Stomach (tissue), 9 donors: ENCODE measurements around the gene PLCD1. TPM values are rescaled to one million over a fixed set of nuclear protein-coding genes. Genes with fewer than 3 reads are reported as not detected.

ENCODE experiments used
- DNase-seq, 2 donors: peaks; one replicate each; pipeline versions ENCODE4 v3.0.0 to v3.0.0-alpha.2; 2013 to 2019
- H3K27ac ChIP-seq, 5 donors: fragments of 200-600 bp in 4 of 5; sonication (generic) in 4 of 5; one replicate each; pipeline ENCODE4 v1.5.1; 2013 to 2019; ENCODE audit warnings: mild to moderate bottlenecking in 1 of 5, moderate library complexity in 1 of 5
- H3K27me3 ChIP-seq, 3 donors: fragments of 200-600 bp; sonication (generic); one replicate each; pipeline ENCODE4 v1.5.1; 2017 to 2019; ENCODE audit warnings: mixed run types in 1 of 3
- H3K36me3 ChIP-seq, 4 donors: fragments of 200-600 bp; sonication (generic); 1 replicate in 3 of 4; 2 replicates in 1 of 4; pipeline ENCODE4 v1.5.1; 2016 to 2019
- H3K4me1 ChIP-seq, 4 donors: fragments of 200-600 bp; sonication (generic); one replicate each; pipeline ENCODE4 v1.5.1; 2016 to 2019
- H3K4me3 ChIP-seq, 4 donors: fragments of 200-600 bp; sonication (generic) in 3 of 4; one replicate each; pipeline ENCODE4 v1.5.1; 2016 to 2019; ENCODE audit warnings: mild to moderate bottlenecking in 1 of 4
- H3K9me3 ChIP-seq, 4 donors: fragments of 200-600 bp; sonication (generic); one replicate each; pipeline ENCODE4 v1.5.1; 2016 to 2019
- EP300 ChIP-seq: sonication (generic); formaldehyde crosslinking; IDR thresholded peaks from one replicate; pipeline ENCODE4 v1.6.1; 2017; ENCODE audit warnings: antibody characterized with exemption
- POLR2A ChIP-seq, 4 donors: fragments of 450-650 bp; IDR thresholded peaks; one replicate each; pipeline ENCODE4 v1.6.1; 2016; ENCODE audit warnings: antibody characterized with exemption in 4 of 4, control low read depth in 2 of 4, mild to moderate bottlenecking in 1 of 4, moderate library complexity in 1 of 4
- POLR2AphosphoS5 ChIP-seq, 3 donors: sonication (generic); formaldehyde crosslinking; IDR thresholded peaks; one replicate each; pipeline ENCODE4 v1.6.1; 2016; ENCODE audit warnings: antibody characterized with exemption in 3 of 3
- WGBS, 5 donors: extraction: QIAGEN DNeasy Blood & Tissue Kit in 3 of 5; methylation state at CpG; one replicate each; pipeline versions ENCODE4 v1.1.5 to v1.1.7; 2013 to 2018; 5-methylcytosine and 5-hydroxymethylcytosine counted together
- intact Hi-C: fragments of 100-400 bp; cut with DNase I; formaldehyde crosslinking; loops from one replicate; pipeline ENCODE4 v1.15.1; 2023; ENCODE audit warnings: low total_unique reads
- polyA plus RNA-seq, 3 donors: library from polyadenylated mRNA; stranded (reverse); fragments of 200-250 nt; gene quantifications; one replicate each; pipeline ENCODE4 v1.2.3, GENCODE V29; 2013
- total RNA-seq, 5 donors: library from RNA; depleted of rRNA; stranded (reverse); fragments of >200 nt; gene quantifications; one replicate each; pipeline versions ENCODE4 v1.1.0 to v1.2.3, GENCODE V29; 2014 to 2016
- TF ChIP-seq, protein P1 (sequence below), 7 experiments: fragments of 450-650 bp in 4 of 7; fragments of 200-600 bp in 3 of 7; sonication (generic) in 3 of 7; IDR thresholded peaks; one replicate each; pipeline ENCODE4 v1.5.1; 2016 to 2019; ENCODE audit warnings: antibody characterized with exemption in 7 of 7, control low read depth in 2 of 7, mild to moderate bottlenecking in 1 of 7
- donor health status: healthy with polysubstance abuse.
- donor health status: Bipolar disorder and iron deficiency.
- donor health status: healthy.

PLCD1 gene
- total and polyA plus RNA-seq, 8 donors, result 8.2 to 73.9 (median 13.7) TPM

DNA sequence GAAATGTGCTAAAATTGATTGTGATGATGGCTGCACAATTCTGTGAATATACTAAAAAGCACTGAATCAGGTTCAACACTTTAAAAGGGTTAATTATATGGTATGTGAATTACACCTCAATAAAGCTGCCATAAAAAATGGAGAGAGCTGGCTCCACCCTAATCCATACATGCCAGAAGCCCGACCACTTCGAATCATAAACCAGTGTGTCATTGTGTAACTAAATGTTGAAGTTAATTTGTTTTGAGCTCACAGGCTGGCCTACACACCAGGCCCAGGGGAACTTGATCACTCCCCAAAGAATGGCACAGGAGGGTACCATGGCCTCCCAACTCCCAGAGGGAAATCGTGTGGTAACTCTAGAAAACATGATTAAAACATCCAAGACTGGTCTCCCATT lies 14.0 kb downstream of the PLCD1 start:
- WGBS, 5 donors, result 69 to 84% (median 80%) methylated on average over 3 of the region's 3 CpGs
- DNase-seq, result no peak

DNA sequence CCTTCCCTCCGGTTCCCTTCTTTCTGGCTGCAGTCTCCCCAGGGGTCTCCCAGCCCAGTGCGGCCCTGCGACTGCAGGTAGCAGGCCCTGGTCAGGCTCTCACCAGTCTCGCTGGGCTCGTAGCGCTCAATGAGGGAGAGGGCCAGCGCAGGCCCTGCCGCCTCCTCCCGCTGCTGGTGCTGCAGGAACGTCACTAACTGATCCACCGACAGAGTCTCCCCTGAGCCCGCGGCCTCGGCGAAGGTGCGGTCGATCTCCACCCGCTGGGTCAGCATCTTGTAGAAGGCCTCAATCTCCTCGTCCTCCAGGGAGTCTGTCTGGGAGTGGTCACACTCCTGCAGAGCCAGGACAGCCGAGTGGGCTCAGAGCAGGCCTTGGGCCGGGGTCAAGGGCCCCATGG lies 18.3 kb downstream of the PLCD1 start:
- Histone ChIP-seq H3K27ac (no peak overlapping the region), H3K4me1 (peaks cover 0 to 4% (median 0%) of the 10 kb centered on the region in 4 donors), H3K27me3 (no peaks in the 10 kb centered on the region), H3K36me3 (peaks cover 30 to 95% (median 79%) of the 10 kb centered on the region in 4 donors), H3K9me3 (peaks cover 0 to 4% (median 2%) of the 10 kb centered on the region in 4 donors), H3K4me3 (no peak overlapping the region)
- 84 to 94% (median 91%) methylated on average over 14 to 21 of the region's 21 CpGs for WGBS, 5 donors
- DNase-seq, result no peak
- intact Hi-C loops, result no loop called here
- TF ChIP-seq POLR2A (IDR thresholded peaks at IDR 0.05) (no peak), POLR2AphosphoS5 (IDR thresholded peaks at IDR 0.05) (no peak), EP300 (no peak)
- TF ChIP-seq, protein P1, sequence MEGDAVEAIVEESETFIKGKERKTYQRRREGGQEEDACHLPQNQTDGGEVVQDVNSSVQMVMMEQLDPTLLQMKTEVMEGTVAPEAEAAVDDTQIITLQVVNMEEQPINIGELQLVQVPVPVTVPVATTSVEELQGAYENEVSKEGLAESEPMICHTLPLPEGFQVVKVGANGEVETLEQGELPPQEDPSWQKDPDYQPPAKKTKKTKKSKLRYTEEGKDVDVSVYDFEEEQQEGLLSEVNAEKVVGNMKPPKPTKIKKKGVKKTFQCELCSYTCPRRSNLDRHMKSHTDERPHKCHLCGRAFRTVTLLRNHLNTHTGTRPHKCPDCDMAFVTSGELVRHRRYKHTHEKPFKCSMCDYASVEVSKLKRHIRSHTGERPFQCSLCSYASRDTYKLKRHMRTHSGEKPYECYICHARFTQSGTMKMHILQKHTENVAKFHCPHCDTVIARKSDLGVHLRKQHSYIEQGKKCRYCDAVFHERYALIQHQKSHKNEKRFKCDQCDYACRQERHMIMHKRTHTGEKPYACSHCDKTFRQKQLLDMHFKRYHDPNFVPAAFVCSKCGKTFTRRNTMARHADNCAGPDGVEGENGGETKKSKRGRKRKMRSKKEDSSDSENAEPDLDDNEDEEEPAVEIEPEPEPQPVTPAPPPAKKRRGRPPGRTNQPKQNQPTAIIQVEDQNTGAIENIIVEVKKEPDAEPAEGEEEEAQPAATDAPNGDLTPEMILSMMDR (IDR thresholded peaks at IDR 0.05), result no peak

More for the DNA sequence above, 14.0 kb downstream of the PLCD1 start:
- Histone ChIP-seq H3K9me3 (peaks cover 0 to 9% (median 3%) of the 10 kb centered on the region in 4 donors), H3K4me1 (peaks cover 0 to 8% (median 4%) of the 10 kb centered on the region in 4 donors), H3K4me3 (no peak overlapping the region), H3K27ac (no peak overlapping the region), H3K36me3 (peaks cover 22 to 94% (median 77%) of the 10 kb centered on the region in 4 donors), H3K27me3 (no peaks in the 10 kb centered on the region)
- intact Hi-C loops, result no loop called here
- no peak for TF ChIP-seq POLR2A (IDR thresholded peaks at IDR 0.05)

DNA sequence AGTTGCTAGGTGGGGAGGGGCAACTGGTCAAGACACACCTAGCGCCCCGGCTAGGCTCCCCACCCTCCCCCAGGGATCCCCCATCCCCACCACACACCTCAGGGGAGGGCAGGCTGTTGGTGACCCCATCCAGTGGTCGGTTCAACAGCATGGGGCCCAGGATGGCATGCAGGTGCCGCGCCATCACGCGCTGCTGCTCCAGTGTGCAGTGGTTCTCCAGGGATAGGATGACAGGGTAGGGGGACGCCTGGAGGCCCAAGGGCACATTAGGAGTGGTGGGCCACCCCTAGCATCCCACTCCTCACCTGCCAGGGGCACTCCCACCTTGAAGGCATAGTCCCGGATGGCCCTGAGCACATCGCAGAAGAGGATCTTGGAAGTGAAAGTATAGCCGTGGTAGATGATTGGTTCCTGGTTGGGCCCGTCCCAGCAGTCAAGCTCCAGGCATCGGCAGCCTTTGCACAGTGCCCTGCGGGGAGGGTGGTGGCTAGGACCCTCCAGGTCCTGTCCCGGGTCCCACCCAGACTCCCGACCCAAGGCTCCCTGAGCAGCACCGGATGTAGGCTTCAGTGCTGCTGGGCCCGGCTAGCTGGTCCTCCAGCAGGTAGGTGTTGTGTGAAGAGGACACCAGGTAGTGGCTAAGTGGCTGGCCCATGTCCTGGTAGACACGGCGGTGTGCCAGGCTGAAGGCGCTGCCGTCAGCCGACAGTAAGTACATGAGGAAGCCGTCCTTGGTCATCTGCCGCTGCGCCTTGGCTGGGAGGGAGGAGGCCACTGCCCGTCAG lies 19.4 kb downstream of the PLCD1 start:
- H3K9me3 ChIP-seq, result no peaks in the 10 kb centered on the region
- no peak overlapping the region for H3K27ac ChIP-seq
- H3K4me1 ChIP-seq, result peaks cover 5 to 15% (median 9%) of the 10 kb centered on the region in 4 donors
- TF ChIP-seq POLR2A (IDR thresholded peaks at IDR 0.05) (no peak), POLR2AphosphoS5 (IDR thresholded peaks at IDR 0.05) (no peak), EP300 (no peak)
- TF ChIP-seq, protein P1 (IDR thresholded peaks at IDR 0.05), result no peak
- WGBS, 5 donors, result 70 to 94% (median 89%) methylated on average over 7 to 27 of the region's 27 CpGs
- no peak overlapping the region for H3K4me3 ChIP-seq
- DNase-seq, result no peak
- H3K27me3 ChIP-seq, result no peaks in the 10 kb centered on the region
- intact Hi-C loops, result no loop called here
- H3K36me3 ChIP-seq, result peaks cover 24 to 91% (median 79%) of the 10 kb centered on the region in 4 donors

DNA sequence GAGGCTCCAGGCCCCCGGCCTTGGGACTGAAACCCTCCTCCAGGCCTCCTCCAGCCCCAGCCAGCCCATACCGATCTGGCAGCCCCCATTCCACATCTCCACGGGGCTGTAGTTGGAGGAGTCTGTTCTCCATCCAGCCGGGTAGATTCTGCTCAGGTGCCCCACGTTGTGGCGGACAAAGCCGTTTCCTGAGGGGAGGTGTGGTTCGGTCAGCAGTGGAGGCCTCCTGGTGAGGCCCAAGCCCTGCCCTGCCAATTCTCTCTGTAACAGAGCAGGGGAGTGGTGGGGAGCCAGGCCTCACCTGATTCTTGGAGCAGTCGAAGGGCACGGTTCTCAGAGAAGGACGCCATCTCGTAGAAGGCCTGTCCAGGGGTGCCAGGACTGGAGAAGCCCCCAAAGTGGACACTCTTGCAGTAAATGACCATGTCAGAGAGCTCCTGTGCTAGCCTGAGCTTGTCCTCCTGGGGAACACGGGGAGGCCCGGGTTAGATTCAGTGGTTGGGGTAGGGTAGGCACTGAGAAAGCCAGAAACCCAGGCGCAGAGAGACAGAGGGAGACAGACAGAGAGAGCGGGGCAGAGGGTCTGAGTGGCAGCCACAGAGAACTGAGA lies 20.4 kb downstream of the PLCD1 start:
- H3K4me3 ChIP-seq, result no peak overlapping the region
- no peak overlapping the region for H3K27ac ChIP-seq
- peaks cover 24 to 82% (median 72%) of the 10 kb centered on the region in 4 donors for H3K36me3 ChIP-seq
- no peak for DNase-seq
- H3K4me1 ChIP-seq, result peaks cover 14 to 25% (median 18%) of the 10 kb centered on the region in 4 donors
- H3K9me3 ChIP-seq, result no peaks in the 10 kb centered on the region
- WGBS, 5 donors, result 81 to 89% (median 87%) methylated on average over 14 to 16 of the region's 16 CpGs
- TF ChIP-seq POLR2AphosphoS5 (IDR thresholded peaks at IDR 0.05) (no peak), EP300 (no peak), POLR2A (IDR thresholded peaks at IDR 0.05) (no peak)
- TF ChIP-seq, protein P1 (IDR thresholded peaks at IDR 0.05), result no peak
- H3K27me3 ChIP-seq, result no peaks in the 10 kb centered on the region
- intact Hi-C loops, result no loop called here
